GM12875 (cell line): ENCODE measurements around the gene NPHP3.

Source experiments
- H3K4me3 ChIP-seq: one replicate; pipeline ENCODE4 v1.5.1; 2011; ENCODE audit warnings: low read depth, low read length, control low read depth
- TF ChIP-seq, protein P1 (sequence below): IDR thresholded peaks from 2 replicates; pipeline ENCODE4 v1.5.1; 2011; ENCODE audit warnings: low read depth, mild to moderate bottlenecking, control low read depth, inconsistent platforms, low read length, moderate library complexity, borderline replicate concordance; ENCODE audit not compliant: insufficient read depth

The NPHP3 gene

DNA sequence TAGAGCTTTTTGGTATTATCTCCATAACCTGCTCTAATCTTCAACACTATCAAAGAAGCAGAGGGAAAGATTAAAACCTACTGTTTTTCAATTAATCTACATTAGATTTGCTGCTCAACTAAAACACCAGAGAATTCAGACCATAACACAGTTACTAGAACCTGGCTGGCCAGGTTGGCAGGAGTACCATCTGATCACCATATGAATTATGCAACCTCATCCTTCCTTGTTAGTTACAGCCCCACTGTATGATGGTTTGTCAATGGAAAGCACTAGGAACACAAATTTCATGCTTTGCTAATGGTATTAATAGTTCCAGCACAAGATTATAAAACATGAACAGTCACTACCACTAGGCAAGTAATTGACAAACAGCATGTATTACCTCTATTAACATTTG lies 5.8 kb downstream of the NPHP3 start:
- TF ChIP-seq, protein P1, sequence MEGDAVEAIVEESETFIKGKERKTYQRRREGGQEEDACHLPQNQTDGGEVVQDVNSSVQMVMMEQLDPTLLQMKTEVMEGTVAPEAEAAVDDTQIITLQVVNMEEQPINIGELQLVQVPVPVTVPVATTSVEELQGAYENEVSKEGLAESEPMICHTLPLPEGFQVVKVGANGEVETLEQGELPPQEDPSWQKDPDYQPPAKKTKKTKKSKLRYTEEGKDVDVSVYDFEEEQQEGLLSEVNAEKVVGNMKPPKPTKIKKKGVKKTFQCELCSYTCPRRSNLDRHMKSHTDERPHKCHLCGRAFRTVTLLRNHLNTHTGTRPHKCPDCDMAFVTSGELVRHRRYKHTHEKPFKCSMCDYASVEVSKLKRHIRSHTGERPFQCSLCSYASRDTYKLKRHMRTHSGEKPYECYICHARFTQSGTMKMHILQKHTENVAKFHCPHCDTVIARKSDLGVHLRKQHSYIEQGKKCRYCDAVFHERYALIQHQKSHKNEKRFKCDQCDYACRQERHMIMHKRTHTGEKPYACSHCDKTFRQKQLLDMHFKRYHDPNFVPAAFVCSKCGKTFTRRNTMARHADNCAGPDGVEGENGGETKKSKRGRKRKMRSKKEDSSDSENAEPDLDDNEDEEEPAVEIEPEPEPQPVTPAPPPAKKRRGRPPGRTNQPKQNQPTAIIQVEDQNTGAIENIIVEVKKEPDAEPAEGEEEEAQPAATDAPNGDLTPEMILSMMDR = no peak

DNA sequence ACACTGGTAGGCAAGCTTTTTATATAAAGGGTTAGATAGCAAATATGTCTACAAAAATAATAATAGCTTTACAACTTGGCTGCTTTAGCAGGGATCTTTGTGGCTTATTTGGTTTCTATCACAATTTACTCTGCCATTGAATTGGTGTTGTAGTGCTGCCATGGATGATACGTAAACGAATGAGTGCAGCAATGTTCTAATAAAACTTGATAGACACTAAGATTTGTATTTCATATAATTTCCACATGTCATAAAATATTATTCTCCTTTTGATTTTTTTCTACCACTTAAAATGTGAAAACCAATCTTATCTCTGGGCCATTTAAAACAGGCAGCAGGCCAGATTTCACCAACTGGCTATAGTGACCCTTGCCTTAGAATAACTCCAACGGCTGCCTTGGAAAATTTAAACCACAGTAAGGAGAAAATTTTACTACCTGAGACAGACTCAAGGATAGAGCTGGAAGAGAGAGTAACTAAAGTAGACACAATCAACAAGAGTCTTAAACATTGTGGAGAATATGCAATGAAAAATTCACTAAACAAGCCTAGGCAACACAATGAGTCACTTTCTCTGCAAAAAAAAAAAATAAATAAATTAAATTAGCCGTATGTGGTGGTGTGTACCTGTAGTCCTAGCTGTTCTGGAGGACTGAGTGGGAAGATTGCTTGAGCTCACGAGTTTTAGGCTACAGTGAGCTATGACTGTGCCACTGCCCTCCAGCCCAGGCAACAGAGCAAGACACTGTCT lies 8.1 kb downstream of the NPHP3 start:
- no peak overlapping the region for H3K4me3 ChIP-seq
- TF ChIP-seq, protein P1 = no peak

More for the DNA sequence above, 5.8 kb downstream of the NPHP3 start:
- H3K4me3 ChIP-seq = no peak overlapping the region

DNA sequence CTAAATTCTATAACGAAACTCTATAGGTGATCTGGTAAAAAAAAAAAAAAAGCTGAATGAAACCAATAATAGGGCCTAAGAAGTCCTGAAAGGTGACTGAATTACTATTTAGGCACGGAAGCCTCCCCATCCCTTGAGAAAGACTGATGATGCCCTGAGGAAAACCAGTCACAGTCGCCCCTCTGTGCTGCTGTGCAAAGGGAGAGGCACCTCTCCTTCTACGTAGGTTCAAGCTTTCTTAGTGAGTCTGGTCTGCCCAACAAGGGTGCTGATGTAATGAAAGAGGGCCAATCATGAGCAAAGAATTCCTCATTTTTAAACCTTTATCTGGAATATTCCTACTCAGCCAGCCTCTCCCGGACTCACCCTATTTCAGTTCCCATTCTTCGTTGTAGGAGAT lies 11.9 kb downstream of the NPHP3 start:
- TF ChIP-seq, protein P1 = no peak
- H3K4me3 ChIP-seq = no peak overlapping the region

DNA sequence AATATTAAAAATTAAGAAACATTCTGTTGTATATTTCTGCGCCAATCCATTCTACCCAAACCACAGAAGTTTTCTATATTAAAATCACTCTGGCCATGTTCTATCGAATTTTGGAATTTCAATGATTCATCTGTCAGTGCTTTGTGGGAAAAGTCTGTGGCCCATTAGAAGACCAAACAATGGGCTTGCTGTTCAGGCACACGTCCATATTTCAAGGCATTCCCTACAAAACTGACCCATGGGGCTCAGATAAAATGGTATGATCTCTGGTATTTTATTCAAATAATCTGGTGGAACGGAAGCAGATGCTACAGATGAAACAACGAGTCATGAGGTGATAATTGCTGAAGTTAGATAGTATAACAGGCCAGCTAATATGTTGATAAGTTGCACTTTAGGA lies 12.4 kb downstream of the NPHP3 start:
- TF ChIP-seq, protein P1 = no peak
- H3K4me3 ChIP-seq = no peak overlapping the region

DNA sequence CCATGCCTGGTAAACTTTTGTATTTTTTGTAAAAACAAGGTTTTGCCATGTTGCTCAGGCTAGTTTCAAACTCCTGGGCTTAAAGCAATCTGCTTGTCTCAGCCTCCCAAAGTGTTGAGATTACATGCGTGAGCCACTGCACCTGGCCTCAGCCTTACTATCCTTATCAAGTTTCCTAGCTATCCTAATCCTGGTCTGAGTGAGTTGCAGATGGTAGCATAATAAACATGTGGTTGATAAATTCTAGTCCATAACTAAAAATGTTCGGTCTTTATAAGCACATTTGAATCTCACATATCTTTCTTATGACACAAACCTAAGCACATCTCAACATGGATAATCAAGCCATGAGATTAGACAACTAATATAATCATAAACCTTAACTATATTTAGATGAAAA lies 18.5 kb downstream of the NPHP3 start:
- TF ChIP-seq, protein P1 = no peak
- H3K4me3 ChIP-seq = no peak overlapping the region

DNA sequence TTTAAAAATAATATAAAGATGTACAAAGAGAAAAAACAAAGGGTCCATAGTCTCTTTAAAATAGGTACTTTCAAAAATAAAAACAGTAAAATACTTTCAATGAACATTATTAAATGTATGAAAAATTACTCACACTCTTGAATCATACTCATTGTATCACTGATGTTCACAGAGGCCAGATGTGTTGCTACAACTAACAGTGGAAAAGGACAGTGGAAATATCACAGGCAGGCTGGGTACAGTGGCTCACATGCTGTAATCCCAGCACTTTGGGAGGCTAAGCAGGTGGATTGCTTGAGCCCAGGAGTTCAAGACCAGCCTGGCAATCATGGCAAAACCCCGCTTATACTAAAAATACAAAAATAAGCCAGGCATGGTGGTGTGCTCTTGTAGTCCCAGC lies 26.8 kb downstream of the NPHP3 start:
- TF ChIP-seq, protein P1 = no peak

DNA sequence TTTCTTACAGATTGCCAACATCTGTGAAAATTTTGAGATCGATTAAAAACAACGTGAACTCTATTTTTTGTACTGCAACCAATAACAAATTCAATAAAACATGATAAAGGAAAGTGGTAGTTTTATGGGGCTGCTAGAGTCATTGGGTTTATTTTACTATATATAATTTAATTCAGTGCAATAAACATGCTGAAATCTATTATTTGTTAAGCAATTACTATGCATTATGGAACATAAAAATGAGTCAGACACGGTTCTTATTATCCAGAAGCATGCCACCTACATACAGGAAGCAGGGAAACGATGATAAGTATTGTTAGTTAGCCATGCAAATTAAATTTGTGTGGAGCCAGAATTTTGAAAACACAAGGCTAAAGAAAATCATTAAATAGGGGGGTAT lies 27.2 kb downstream of the NPHP3 start:
- TF ChIP-seq, protein P1 = no peak
- no peak overlapping the region for H3K4me3 ChIP-seq

More for the DNA sequence above, 26.8 kb downstream of the NPHP3 start:
- H3K4me3 ChIP-seq = no peak overlapping the region
